GM21360 (cell line): ENCODE results near the gene FANCC.

Experiments
- ATAC-seq: cut with Tn5 transposase; IDR thresholded peaks from one replicate; pipeline ENCODE4 v1.9.1; 2021; ENCODE audit warnings: mild to moderate bottlenecking, moderate library complexity; ENCODE audit not compliant: unreplicated experiment

The FANCC gene

GRCh38 chr9:95076696-95077052 lies 240.8 kb downstream of the FANCC start:
- ATAC-seq: no peak

GRCh38 chr9:95075700-95076099 lies 241.8 kb downstream of the FANCC start:
- ATAC-seq: no peak

GRCh38 chr9:95074632-95075031 lies 242.9 kb downstream of the FANCC start:
- ATAC-seq: no peak

- no peak for ATAC-seq
Observed at GRCh38 chr9:95073918-95074317, 243.6 kb downstream of the FANCC start.

- no peak for ATAC-seq
Observed at GRCh38 chr9:95073042-95073607, 244.4 kb downstream of the FANCC start.

- no peak for ATAC-seq
Observed at GRCh38 chr9:95071925-95072324, 245.6 kb downstream of the FANCC start.

- ATAC-seq: no peak
Observed at GRCh38 chr9:95071450-95071849, 246.1 kb downstream of the FANCC start.

- ATAC-seq: no peak
Observed at GRCh38 chr9:95070549-95071021, 246.9 kb downstream of the FANCC start.

- ATAC-seq: no peak
Observed at GRCh38 chr9:95067897-95068296, 249.6 kb downstream of the FANCC start.

- ATAC-seq: no peak
Observed at GRCh38 chr9:95067057-95067456, 250.5 kb downstream of the FANCC start.

- ATAC-seq: no peak
Observed at GRCh38 chr9:95065224-95065623, 252.3 kb downstream of the FANCC start.

- ATAC-seq: no peak
Observed at GRCh38 chr9:95063300-95063699, 254.2 kb downstream of the FANCC start.

GRCh38 chr9:95062596-95063065 lies 254.9 kb downstream of the FANCC start:
- ATAC-seq: no peak

GRCh38 chr9:95061916-95062595 lies 255.5 kb downstream of the FANCC start:
- ATAC-seq: no peak

- no peak for ATAC-seq
Observed at GRCh38 chr9:95060916-95061315, 256.6 kb downstream of the FANCC start.

GRCh38 chr9:95060234-95060633 lies 257.3 kb downstream of the FANCC start:
- ATAC-seq: no peak

GRCh38 chr9:95058795-95059386 lies 258.6 kb downstream of the FANCC start:
- no peak for ATAC-seq

- no peak for ATAC-seq
Observed at GRCh38 chr9:95058121-95058785, 259.3 kb downstream of the FANCC start.

- no peak for ATAC-seq
Observed at GRCh38 chr9:95057101-95057500, 260.4 kb downstream of the FANCC start.

- ATAC-seq: no peak
Observed at GRCh38 chr9:95055851-95056551, 261.5 kb downstream of the FANCC start.

GRCh38 chr9:95055334-95055850 lies 262.1 kb downstream of the FANCC start:
- no peak for ATAC-seq
